ENCODE data around the gene EYA2.

The EYA2 gene

DNA sequence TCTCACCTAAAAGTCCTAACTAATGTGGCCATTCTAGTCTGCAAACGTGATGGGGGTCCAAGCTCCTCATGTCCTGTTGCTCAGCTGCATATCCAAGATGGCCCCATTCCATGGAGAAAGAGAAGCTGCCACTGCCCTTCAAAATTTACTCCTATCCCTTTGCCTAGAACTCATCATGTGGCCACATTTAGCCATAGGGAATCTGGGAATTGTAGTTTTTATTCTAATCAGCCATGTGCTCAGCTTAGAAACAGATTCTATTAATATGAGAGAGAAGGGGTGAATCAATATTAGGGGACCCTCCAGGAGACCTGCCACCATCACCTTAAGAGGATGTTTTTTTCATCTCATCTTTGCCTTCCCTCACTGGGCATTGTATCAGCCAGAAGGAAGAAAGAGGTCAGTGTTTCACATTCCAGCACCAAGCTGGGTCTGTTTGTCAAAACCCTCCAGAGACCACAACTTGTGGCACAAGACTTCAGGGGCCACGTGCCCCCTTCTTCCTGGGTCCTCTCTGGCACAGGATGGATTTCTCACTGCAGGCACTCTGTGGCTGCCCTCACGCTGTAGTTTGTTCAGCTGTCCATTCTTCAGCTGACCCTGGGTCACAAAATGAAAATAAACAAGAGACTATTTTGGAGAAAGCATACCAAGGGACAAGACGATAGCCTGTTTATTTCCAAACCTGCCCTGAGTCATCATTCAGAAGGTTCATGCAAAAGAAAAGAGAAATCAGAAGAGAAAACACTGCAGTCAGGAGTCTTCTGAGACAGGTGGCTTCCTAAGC, 172.0 kb downstream of the EYA2 start:
- no peak for DNase-seq (ENCODE audit: low read depth in 2 of 2)

DNA sequence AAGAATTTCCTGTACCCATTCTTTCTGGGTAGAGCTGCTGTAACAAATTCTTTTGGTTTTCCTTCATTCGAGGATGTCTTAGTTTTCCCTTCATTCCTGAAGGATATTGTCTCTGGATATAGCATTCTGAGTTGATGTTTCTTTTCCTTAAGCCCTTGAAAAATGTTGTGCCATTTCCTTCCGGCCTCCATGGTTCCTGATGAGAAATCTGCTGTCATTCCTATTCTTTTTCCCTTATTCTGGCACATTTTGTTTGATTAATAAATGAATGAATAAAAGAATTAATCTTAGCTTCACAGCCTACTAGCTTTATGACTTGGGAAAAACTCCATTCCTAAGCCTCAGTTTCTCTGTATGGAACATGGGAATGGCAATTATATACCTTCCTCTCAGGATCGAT, 173.1 kb downstream of the EYA2 start:
- DNase-seq (ENCODE audit: low read depth in 2 of 2), result no peak

DNA sequence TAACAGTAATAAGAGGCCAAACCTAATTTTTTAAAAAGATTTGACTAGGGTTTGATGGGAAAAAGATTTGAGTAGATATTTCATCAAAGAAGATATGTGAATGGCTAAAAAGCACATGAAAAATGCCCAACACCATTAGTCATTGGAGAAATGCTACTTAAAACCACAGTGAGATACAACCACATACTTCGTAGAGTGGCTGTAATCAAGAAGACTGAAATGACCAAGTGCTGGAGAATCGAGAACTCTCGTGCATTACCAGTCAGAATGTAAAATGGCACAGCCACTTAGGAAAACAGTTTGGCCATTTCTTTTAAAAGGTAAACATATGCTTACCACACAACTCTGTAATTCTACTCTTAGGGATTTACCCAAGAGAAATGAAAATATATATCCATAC, 175.5 kb downstream of the EYA2 start:
- no peak for DNase-seq (ENCODE audit: low read depth in 2 of 2)

DNA sequence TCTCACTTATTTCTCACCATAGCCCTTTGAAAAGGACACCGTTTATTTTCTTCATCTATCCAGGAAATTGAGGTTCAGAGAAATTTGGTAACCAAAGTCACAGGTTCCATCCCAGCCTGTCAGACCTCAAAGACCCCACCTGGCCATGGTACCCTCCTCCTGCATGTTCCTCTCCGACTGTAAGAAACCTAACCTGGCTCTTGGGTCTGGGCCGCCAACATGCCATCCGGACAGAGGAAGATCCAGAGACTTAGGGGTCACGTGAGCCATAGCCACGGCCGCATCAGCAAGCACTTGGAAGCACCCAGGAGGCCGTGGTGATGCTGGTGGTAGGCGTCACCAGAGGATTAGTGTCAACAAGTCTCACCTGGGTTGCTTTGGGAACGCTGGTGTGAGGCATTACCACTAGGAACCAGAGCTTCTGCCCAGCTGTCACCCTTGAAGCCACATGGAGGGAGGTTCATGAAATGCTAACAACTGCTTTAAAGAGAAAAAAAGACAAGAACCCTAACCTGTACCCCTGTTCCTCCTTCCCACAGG, 177.1 kb downstream of the EYA2 start:
- DNase-seq (ENCODE audit: low read depth in 2 of 2), result no peak

DNA sequence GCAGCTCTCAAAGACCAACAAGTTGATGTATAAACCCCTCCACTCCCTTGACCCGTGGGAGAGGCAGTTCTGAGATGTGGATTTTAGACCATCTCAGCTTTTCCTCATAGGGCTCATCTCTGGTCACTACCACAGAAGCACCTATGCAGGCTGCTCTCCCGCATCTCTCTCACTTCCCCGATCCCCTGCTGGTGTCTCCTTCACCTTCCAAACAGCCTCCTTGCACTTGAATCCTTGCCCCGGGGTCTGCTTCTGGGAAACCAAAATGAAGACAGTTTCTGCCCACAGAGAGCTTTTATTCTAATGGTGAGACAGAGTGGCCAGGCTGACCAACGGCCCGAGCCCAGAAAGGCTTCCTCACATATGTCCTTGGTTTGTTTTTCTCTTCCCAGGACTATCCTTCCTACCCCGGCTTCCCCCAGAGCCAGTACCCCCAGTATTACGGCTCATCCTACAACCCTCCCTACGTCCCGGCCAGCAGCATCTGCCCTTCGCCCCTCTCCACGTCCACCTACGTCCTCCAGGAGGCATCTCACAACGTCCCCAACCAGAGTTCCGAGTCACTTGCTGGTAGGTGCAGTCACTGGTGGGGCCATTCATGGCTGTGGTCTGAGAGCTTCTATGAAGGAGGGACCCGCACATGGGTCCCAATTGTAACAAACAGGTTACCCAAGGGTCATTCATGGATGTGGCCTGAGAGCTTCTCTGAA, 179.3 kb downstream of the EYA2 start:
- DNase-seq (ENCODE audit: low read depth in 2 of 2), result no peak

DNA sequence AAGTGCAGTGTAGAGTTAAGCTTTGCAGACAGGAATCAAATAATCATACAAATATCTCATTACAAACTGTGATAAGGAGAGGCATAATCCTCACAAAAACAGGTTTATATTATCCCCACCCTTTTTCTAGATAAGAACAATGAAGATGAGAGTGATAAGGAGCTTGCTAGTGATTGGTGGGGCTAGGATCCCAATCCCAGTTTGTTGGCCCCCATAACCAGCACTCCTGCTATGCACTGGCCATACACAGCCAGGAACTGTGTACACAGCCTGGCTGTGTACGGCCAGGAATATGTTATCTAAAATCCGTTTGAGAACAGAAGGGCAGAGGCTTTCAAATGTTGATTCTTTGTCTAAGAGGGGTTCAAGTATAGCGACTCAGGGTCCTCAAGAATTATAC, 180.6 kb downstream of the EYA2 start:
- DNase-seq (ENCODE audit: low read depth in 2 of 2), result no peak

DNA sequence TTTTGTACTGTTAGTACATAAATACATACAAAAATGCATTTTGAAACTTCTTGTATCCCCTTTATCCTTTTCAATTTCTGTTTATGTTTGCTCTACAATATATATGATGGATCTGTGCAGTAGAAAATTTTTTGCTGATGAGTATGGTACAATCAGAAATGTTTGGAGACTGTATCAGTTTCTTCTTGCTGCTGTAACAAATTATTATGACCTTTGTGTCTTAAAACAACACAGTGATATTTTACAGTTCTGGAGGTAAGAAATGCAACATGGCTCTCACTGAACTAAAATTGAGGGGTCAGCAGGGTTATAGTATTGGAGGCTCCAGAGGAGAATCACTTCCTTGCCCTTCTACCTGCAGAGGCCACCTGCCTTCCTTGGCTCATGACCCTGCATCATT, 184.4 kb downstream of the EYA2 start:
- no peak for DNase-seq (ENCODE audit: low read depth in 2 of 2)

DNA sequence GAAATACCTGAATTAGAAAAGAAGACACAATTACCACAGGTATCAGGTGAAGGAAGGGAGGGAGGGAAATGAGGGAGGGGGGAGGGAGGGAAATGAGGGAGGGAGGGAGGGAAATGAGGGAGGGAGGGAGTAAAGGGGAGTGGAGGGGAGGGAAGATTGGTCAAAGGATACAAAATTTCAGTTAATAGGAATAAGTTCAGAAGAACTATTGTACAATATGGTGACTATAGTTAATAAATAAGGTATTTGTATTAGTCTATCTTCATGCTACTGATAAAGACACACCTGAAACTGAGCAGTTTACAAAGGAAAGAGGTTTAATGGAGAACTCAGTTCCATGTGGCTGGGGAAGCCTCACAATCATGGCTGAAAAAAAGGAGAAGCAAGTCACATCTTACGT, 185.7 kb downstream of the EYA2 start:
- DNase-seq (ENCODE audit: low read depth in 2 of 2), result no peak

DNA sequence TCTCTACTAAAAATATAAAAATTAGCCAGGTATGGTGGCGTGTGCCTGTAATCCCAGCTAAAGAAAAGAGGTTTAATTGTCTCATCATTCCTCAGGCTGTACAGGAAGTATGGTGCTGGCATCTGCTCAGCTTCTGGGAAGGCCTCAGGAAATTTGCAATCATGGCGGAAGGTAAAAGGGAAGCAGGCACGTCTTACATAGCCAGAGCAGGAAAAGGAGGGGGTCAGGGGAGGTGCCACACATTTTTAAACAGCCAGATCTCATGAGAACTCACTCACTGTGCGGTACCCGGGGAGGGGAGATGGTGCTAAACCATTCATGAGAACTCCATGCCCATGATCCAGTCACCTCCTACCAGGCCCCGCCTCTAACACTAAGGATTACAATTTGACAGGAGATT, 191.7 kb downstream of the EYA2 start:
- no peak for DNase-seq (ENCODE audit: low read depth in 2 of 2)

DNA sequence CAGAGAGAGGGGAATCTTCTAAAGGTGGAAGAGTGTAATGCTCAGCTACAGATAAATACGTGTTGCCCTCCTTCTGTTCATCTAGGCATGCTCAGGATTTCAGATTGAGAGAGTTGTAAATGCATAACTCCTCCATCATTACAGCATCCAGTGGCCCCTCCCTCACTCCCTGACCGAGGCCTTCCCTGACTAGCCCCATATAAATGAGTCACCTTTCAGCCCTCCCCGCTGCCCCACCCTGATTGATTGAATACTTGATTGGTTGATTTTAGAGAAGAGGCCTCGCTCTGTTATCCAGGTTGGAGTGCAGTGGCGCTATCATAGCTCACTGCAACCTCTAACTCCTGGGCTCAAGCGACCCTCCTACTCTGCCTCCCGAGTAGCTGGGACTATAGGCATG, 193.7 kb downstream of the EYA2 start:
- no peak for DNase-seq (ENCODE audit: low read depth in 2 of 2)

DNA sequence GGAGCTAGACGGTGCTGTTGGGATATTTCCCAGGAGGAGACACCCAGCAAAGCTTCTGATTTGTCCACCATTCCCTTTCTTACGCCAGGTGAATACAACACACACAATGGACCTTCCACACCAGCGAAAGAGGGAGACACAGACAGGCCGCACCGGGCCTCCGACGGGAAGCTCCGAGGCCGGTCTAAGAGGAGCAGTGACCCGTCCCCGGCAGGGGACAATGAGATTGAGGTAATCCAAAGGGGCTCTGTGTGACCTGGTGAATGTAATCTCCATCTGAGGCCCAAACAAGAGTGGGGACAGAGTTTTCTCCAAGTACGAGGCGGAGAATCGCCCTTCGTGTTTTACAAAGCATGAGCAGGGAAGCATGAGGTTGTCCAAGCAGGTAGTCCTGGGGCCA, 194.5 kb downstream of the EYA2 start:
- DNase-seq (ENCODE audit: low read depth in 2 of 2), result no peak

DNA sequence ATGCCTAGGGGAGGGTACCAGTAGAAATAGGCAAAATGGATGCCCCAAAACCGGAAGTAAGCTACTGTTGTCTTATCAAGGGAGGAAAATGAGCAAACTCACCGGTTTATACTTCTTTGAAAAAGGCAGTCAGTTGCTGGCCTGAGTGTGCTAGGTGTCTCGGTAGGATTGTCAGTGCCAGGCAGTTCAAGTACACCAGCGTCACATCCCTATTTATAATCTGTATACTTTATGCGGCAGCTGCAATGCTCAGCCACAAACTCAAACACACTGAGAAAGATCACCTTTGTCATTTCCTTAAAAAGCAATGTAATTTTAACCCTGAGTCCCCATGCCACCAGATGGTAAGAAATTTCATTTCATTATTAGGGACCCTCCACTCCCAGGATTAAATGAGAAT, 196.2 kb downstream of the EYA2 start:
- no peak for DNase-seq (ENCODE audit: low read depth in 2 of 2)

DNA sequence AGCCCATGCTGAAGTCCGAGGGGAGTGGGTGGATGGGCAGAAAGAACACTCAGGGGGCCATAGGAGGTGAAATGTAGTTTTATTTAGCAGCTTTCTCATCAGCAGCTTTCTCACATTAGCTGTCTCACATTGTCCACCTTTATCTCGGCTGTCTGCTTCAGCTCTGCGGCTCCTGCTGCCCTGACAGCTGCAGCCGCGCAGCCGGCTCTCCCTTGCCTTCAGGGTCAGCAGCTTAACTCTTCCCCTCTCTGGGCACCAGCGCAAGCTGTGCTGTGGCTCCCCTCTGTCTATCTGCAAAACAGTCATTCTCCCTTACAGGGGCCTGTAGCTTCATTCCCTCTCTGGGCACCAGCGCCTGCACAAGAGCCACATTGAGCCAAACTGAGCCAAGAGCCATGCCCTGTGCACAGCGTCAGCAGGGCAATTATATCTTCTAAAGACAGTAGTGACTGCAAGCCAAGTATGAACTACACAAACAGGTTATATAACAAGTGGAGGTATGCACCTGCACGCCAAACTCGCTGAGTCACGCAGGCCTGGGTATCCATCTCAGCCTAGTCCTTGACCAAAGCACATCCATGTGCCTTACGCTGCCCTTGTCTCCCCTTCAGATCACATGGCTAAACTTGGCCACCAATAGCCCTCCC, 198.8 kb downstream of the EYA2 start:
- DNase-seq (ENCODE audit: low read depth in 2 of 2), result no peak

DNA sequence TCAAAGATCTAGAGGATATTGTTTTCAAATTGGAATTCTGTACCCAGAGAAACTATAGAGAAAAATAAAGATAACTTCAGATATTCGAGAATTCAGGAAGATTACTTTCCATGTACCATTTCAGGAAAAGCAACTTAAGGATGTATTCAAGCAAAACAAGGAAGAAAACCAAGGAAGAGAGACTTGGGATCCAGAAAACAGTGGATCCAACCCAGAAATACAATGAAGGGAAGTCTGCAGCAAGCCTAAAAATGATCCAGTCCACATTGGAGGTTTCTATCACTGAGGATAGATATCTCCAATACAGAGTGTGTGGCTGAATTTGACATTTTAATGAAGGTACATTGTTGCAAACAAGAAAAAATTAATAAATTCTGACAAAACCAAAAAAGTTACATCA, 201.0 kb downstream of the EYA2 start:
- DNase-seq (ENCODE audit: low read depth in 2 of 2), result no peak

DNA sequence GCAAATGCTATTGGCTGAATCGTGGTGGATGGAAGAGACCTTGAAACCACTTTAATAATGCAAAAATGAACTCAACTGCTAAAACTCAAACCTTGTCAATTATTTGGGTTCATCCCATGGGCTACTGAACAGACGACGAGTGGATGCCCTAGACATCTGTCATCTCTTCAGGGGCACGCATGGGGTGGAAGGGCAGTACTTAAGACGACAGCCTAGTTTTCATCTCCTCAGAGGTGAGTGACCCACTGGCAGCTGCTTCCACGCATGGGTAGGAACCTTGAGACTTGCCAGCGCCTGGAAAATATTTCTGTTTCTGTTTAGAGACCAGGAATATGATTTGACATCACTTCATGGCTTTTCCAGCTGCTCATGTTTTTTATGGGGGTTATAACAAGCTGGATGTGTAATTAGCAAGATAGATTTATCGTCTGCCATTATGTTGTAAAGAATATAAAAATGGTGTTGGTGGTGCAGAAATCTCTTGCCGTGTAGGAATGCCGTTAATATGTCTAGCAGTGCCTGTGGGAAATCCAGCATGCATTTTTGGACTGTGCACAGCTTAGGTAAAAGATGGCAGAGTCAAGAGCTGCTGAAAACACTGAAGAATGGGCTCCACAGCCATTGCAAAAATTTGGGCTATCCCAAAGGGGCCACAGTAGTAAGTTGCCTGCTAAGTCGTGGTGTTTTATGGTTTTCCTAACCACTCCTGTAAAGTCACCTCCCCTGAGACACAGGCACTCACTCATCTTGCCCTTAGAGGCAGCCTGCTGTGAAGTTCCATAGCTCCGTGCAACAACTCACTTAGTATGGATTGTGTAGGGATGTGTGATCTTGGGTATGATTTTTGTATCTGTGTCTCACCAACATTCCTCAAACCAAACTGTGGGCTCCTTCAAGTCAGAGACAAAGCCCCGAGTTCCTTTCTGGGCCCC, 203.3 kb downstream of the EYA2 start:
- DNase-seq (ENCODE audit: low read depth in 2 of 2), result no peak

DNA sequence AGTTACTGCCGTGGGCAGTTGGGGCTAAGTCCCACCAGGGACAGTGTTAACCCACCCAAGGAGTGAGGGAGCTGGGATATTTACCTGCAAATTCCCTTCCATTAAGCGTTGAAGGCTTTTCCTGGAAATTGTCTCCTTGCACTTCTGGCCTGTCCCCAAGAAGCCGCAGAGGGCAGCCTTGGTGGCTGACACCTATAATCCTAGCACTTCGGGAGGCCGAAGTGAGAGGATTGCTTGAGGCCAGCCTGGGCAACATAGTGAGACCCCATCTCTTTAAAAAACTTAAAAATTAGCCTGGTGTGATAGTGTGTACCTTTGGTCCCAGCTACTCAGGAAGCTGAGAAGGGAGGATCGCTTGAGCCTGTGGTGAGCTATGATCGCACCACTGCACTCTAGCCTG, 204.4 kb downstream of the EYA2 start:
- no peak for DNase-seq (ENCODE audit: low read depth in 2 of 2)

DNA sequence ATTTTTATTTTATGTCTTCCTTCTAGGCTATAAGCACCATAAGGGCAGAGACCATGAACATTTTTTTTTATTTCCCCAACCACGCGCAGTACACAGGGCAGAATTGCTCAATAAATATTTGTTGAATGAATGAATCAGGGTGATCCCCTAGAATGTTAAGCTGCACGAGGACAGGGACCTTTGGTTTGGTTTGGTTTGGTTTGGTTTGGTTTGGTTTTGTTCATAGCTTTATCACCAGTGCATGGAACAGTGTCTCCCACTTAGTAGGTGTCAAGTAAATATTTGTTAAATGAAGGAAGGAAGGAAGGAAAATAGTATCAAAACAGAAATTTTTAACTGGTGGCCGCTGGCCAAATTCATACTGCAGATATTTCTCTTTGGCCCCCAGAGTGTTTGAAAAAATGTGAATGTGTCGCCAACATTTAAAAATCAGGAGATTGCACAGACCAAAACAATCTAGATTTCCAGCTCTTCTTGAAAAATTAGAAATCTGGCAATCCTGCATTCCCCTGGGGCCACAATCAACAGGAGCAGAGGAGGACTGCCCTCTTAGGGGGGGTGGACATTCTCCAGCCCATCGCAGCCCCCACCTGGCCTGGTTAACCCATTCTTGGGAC, 205.3 kb downstream of the EYA2 start:
- DNase-seq (ENCODE audit: low read depth in 2 of 2), result no peak

DNA sequence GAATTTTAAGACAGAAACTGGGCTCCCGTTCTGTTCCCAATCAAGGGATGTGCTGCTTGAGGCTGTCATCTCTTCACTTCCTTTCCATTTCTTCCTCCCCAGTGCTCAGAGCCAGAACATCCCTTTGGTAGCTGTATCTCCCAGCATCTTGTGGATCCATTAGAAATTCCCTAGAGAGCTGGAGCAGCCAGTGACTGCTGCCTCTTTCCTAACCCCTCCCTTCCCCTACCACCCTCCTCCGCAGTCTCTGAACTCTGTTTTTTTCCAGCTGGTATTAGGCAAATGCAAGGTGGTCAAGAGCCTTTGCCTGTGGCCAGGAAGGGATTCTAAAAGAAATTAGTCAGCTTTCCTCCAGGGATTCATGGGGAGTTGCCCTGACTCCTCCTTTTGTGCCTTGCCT, 208.0 kb downstream of the EYA2 start:
- DNase-seq (ENCODE audit: low read depth in 2 of 2), result no peak

DNA sequence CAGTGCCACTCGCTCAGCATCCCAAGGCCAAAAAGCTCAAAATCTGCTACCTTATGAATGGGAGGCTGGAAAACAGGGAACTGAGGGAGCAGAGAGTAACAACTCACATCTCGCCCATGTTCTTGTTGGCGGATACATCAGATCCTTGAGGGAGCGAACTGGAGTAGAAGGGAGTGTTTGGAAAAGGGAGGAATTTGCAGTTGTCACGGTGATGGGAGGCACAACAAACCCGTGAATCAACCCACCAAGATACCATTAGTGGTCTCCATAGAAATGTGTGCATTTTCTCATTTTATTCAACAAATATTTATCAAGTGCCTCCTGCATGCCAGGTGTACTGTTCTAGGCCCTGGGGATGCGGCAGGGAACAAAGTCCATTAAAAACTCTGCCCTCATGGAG, 212.1 kb downstream of the EYA2 start:
- no peak for DNase-seq (ENCODE audit: low read depth in 2 of 2)

DNA sequence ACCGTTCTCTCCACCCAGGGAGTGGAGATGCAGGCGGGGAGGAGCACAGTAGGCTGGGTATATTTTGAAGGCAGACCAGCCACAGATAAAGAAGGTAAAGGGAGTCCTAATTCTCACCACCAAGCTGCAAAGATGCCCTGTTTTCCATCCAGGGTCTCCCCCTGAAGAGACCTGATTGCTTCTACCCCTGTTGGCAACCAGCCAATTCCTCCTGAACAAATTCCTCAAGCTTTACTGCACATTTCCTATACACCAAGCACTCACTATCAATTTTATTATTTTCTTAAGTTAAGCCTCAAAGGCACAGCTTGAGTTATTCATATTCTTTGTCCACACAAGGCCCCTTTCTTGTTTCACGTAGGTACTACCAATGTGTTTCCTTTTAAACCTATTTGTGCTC, 214.4 kb downstream of the EYA2 start:
- DNase-seq (ENCODE audit: low read depth in 2 of 2), result no peak

DNA sequence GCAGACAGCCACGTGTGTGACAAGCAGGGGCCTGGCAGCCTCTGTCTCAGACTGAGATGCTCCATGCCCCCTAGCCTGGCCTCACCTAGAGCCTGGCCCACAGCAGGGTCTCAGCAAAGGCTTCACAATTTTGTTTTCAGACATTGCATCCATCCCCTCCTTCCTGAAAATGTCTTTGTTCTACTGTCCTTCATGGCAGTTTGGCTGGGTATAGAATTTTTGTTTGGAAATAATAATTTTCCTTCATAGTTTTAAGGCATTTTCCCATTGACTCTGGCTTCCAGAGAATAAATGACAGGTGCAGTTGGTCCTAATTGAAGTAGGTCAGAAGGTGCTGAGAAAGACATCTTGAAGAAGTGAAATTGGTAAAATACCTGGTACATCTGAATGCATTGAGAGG, 216.2 kb downstream of the EYA2 start:
- no peak for DNase-seq (ENCODE audit: low read depth in 2 of 2)
